HT1080 (cell line): Measurements from ENCODE around the gene TMEM231. TPM values are rescaled to one million over a fixed set of nuclear protein-coding genes. Genes with fewer than 3 reads are reported as not detected.
"Not testable (repeated sequence)": the region's sequence is repeated elsewhere in the genome, so short reads cannot be mapped to it uniquely, and the experiment has no call there.

Experiments used
- DNase-seq: peaks from one replicate; pipeline ENCODE4 v3.0.0-alpha.2; 2015; ENCODE audit warnings: low read depth
- total RNA-seq: library from RNA; depleted of rRNA; stranded (reverse); fragments of >200 nt; shearing (Covaris generic); gene quantifications from 2 replicates; pipeline ENCODE4 v1.2.3, GENCODE V29; 2014

The TMEM231 gene
- total RNA-seq, 1 experiment from 2014 or later: 10.7 TPM

GRCh38 chr16:75532791-75533190 lies 23.3 kb downstream of the TMEM231 start:
- no peak for DNase-seq

- DNase-seq: no peak
These were observed 23.8 kb downstream of the TMEM231 start for GRCh38 chr16:75532142-75532765.

- DNase-seq: no peak
These were observed 26.1 kb downstream of the TMEM231 start for GRCh38 chr16:75529959-75530358.

GRCh38 chr16:75529056-75529905 lies 26.8 kb downstream of the TMEM231 start:
- no peak for DNase-seq

GRCh38 chr16:75527825-75528299 lies 28.2 kb downstream of the TMEM231 start:
- no peak for DNase-seq

- no peak for DNase-seq
These were observed 29.8 kb downstream of the TMEM231 start for GRCh38 chr16:75526032-75526790.

GRCh38 chr16:75519175-75519574 lies 36.9 kb downstream of the TMEM231 start:
- no peak for DNase-seq

GRCh38 chr16:75516189-75516966 lies 39.7 kb downstream of the TMEM231 start:
- DNase-seq: peak; percentile 6

- no peak for DNase-seq
These were observed 41.8 kb downstream of the TMEM231 start for GRCh38 chr16:75514296-75514695.

- peak; percentile 96 for DNase-seq
These were observed 49.5 kb downstream of the TMEM231 start for GRCh38 chr16:75506574-75506973.

- DNase-seq: no peak
These were observed 49.9 kb downstream of the TMEM231 start for GRCh38 chr16:75506107-75506506.

GRCh38 chr16:75503801-75504200 lies 52.3 kb downstream of the TMEM231 start:
- no peak for DNase-seq

- peak; percentile 58 for DNase-seq
These were observed 53.0 kb downstream of the TMEM231 start for GRCh38 chr16:75502916-75503605.

- not testable (repeated sequence) for DNase-seq
These were observed 54.2 kb downstream of the TMEM231 start for GRCh38 chr16:75501820-75502219.

- DNase-seq: no peak
These were observed 54.7 kb downstream of the TMEM231 start for GRCh38 chr16:75501359-75501758.

GRCh38 chr16:75498605-75499322 lies 57.3 kb downstream of the TMEM231 start:
- peak; percentile 48 for DNase-seq

GRCh38 chr16:75497558-75497957 lies 58.5 kb downstream of the TMEM231 start:
- no peak for DNase-seq

- no peak for DNase-seq
These were observed 60.9 kb downstream of the TMEM231 start, which contains the start of gene CHST6 for GRCh38 chr16:75495076-75495674. Gene CHST6, minus strand, starts transcription at chr16:75495441. Its CDS starts 15,613 bp downstream, at chr16:75479828.

- DNase-seq: no peak
These were observed 61.4 kb downstream of the TMEM231 start for GRCh38 chr16:75494661-75495075.
